ENCODE results near the gene MX2. TPM values are rescaled to one million over a fixed set of nuclear protein-coding genes. Genes with fewer than 3 reads are reported as not detected.

MX2 gene
- total and polyA plus RNA-seq, 9 of the 15 experiments (the other 6 are each of a cell fraction or from before 2014, with no cell fraction given) = 0.10 to 0.95 (median 0.47) TPM; not detected in 1

- Histone ChIP-seq H3K4me1 (replicated peaks in 1 of 2; ENCODE audit: control insufficient read depth in 2 of 2, insufficient read depth in 2 of 2, low read length in 2 of 2) (peaks cover 0 to 5% of the 10 kb centered on the region in 2 experiments; a peak in 1 of 5 replicates), H3K4me3 (no peak overlapping the region), H3K79me2 (ENCODE audit: control insufficient read depth, insufficient read depth, low read length) (no peaks in the 10 kb centered on the region), H3K9me1 (ENCODE audit: control insufficient read depth, insufficient read depth, low read length) (no peaks in the 10 kb centered on the region), H3K9me3 (replicated peaks; ENCODE audit: control insufficient read depth, insufficient read depth, low read depth, low read length) (no peaks in the 10 kb centered on the region), H3K27me3 (ENCODE audit: control insufficient read depth in 2 of 2, insufficient read depth in 2 of 2, low read length in 2 of 2) (peaks cover 14 to 47% of the 10 kb centered on the region in 2 experiments; a peak in 3 of 5 replicates), H4K20me1 (replicated peaks; ENCODE audit: control insufficient read depth, insufficient read depth, low read length) (0 out of 2 replicates have a peak, but pooled peaks cover 5% of the 10 kb centered on the region), H3K36me3 (ENCODE audit: control insufficient read depth, insufficient read depth, low read length) (no peaks in the 10 kb centered on the region), H3K9ac (ENCODE audit: insufficient read depth in 1 of 2, low read depth in 2 of 2, low read length in 2 of 2) (no peak overlapping the region), H2AFZ (ENCODE audit: low read depth, low read length) (no peak overlapping the region), H3K4me2 (ENCODE audit: insufficient read depth, low read length) (no peak overlapping the region), H3K27ac (ENCODE audit: extremely low read depth, low read depth, low read length) (no peak overlapping the region)
- 3% methylated on average over 14 of the region's 19 CpGs for WGBS (ENCODE audit: insufficient coverage, low coverage, missing lambda C conversion rate)
- DNase-seq (ENCODE audit: extremely low read depth in 1 of 4, low spot score in 3 of 4) = no peak
- no peak for TF ChIP-seq NBN (IDR thresholded peaks at IDR 0.05; ENCODE audit: low read depth)
- TF ChIP-seq PCBP1 (IDR thresholded peaks at IDR 0.05; ENCODE audit: low read depth, low read length, poor library complexity, severe bottlenecking) = peak; percentile 35
- no peak for TF ChIP-seq CTCF (IDR thresholded peaks at IDR 0.05 in 2 of 3, conservative IDR thresholded peaks at IDR 0.05 in 1 of 3; ENCODE audit: insufficient read depth in 2 of 3, low read depth in 1 of 3, low read length in 3 of 3)
- no peak for ATAC-seq
- ChIA-PET CTCF (ENCODE audit: low intra/inter-chr PET ratio) (no interaction called here), POLR2A (no interaction called here)
- no peak for FAIRE-seq
- BruUV-seq (replicated peaks) = no TSS peak
- in situ Hi-C loops (cut with MboI) = no loop called here
- intact Hi-C loops (cut with micrococcal nuclease) = no loop called here
These were observed 44.8 kb upstream of the MX2 start for GRCh38 chr21:41317063-41317392.

GRCh38 chr21:41317458-41317857 is 44.4 kb upstream of the MX2 start:
- Histone ChIP-seq H3K4me2 (ENCODE audit: insufficient read depth, low read length) (no peak overlapping the region), H3K27ac (ENCODE audit: extremely low read depth, low read depth, low read length) (no peak overlapping the region)

More at GRCh38 chr21:41317458-41317857, 44.4 kb upstream of the MX2 start:
- no peak overlapping the region for H3K9ac ChIP-seq (ENCODE audit: insufficient read depth in 1 of 2, low read depth in 2 of 2, low read length in 2 of 2)
- peaks cover 0 to 5% of the 10 kb centered on the region in 2 experiments; a peak in 1 of 5 replicates for H3K4me1 ChIP-seq (replicated peaks in 1 of 2; ENCODE audit: control insufficient read depth in 2 of 2, insufficient read depth in 2 of 2, low read length in 2 of 2)
- H3K4me3 ChIP-seq = no peak overlapping the region
- ATAC-seq (no peak), DNase-seq (ENCODE audit: extremely low read depth in 1 of 4, low spot score in 3 of 4) (no peak), FAIRE-seq (no peak)
- WGBS (ENCODE audit: insufficient coverage, low coverage, missing lambda C conversion rate) = 3% methylated on average over 10 of the region's 10 CpGs
- no peaks in the 10 kb centered on the region for H3K9me3 ChIP-seq (replicated peaks; ENCODE audit: control insufficient read depth, insufficient read depth, low read depth, low read length)
- no peak overlapping the region for H2AFZ ChIP-seq (ENCODE audit: low read depth, low read length)
- ChIA-PET CTCF (ENCODE audit: low intra/inter-chr PET ratio) (no interaction called here), POLR2A (no interaction called here)
- TF ChIP-seq ELF1 (tag; IDR thresholded peaks at IDR 0.05) (0 out of 2 replicates have a peak, but pooled peaks have one; percentile 39), CBX5 (IDR thresholded peaks at IDR 0.05; ENCODE audit: borderline replicate concordance, low read depth) (no peak)
- 0 out of 2 replicates have a peak, but pooled peaks cover 5% of the 10 kb centered on the region for H4K20me1 ChIP-seq (replicated peaks; ENCODE audit: control insufficient read depth, insufficient read depth, low read length)
- BruUV-seq (replicated peaks) = no TSS peak
- in situ Hi-C loops (cut with MboI) = no loop called here
- H3K79me2 ChIP-seq (ENCODE audit: control insufficient read depth, insufficient read depth, low read length) = no peaks in the 10 kb centered on the region
- intact Hi-C loops (cut with micrococcal nuclease) = no loop called here
- H3K9me1 ChIP-seq (ENCODE audit: control insufficient read depth, insufficient read depth, low read length) = no peaks in the 10 kb centered on the region
- H3K36me3 ChIP-seq (ENCODE audit: control insufficient read depth, insufficient read depth, low read length) = no peaks in the 10 kb centered on the region
- peaks cover 14 to 51% of the 10 kb centered on the region in 2 experiments; a peak in 3 of 5 replicates for H3K27me3 ChIP-seq (ENCODE audit: control insufficient read depth in 2 of 2, insufficient read depth in 2 of 2, low read length in 2 of 2)

All from K562 (cell line).